SK-N-MC (cell line): ENCODE measurements around the gene ZNF638.

Experiments used
- EZH2 ChIP-seq: fragments of 200-600 bp; sonication (generic); IDR thresholded peaks from one replicate; pipeline ENCODE4 v1.6.1; 2017; ENCODE audit warnings: antibody characterized with exemption
- POLR2AphosphoS5 ChIP-seq: IDR thresholded peaks from 2 replicates; pipeline ENCODE4 v1.6.1; 2012; ENCODE audit warnings: mild to moderate bottlenecking, low read depth, low read length, borderline replicate concordance

- TF ChIP-seq EZH2 (no peak), POLR2AphosphoS5 (no peak)
Observed at GRCh38 chr2:71291398-71291797, 40.2 kb upstream of the ZNF638 start.
